NCI-H2081 treated with DMSO at 0.1 percent for 48 hours (cell line): Measurements from ENCODE around the gene EBLN1.

ENCODE experiments used
- DNase-seq: peaks from one replicate; lab custom pipeline; 2025; lab: John Stamatoyannopoulos, UW

EBLN1 gene

GRCh38 chr10:22217842-22218241 lies at the start of gene EBLN1:
Gene EBLN1 (minus strand): TSS chr10:22218015. CDS start chr10:22209983, 8,032 bp downstream.
- no peak for DNase-seq

- no peak for DNase-seq
These were observed 48.2 kb upstream of the EBLN1 start for GRCh38 chr10:22265839-22266537.

GRCh38 chr10:22263106-22263505 lies 45.3 kb upstream of the EBLN1 start:
- DNase-seq = no peak

GRCh38 chr10:22259280-22259679 lies 41.5 kb upstream of the EBLN1 start:
- no peak for DNase-seq

GRCh38 chr10:22258471-22258870 lies 40.7 kb upstream of the EBLN1 start:
- no peak for DNase-seq

GRCh38 chr10:22253580-22253882 lies 35.7 kb upstream of the EBLN1 start:
- no peak for DNase-seq

GRCh38 chr10:22252801-22253579 lies 35.2 kb upstream of the EBLN1 start:
- no peak for DNase-seq

DNA sequence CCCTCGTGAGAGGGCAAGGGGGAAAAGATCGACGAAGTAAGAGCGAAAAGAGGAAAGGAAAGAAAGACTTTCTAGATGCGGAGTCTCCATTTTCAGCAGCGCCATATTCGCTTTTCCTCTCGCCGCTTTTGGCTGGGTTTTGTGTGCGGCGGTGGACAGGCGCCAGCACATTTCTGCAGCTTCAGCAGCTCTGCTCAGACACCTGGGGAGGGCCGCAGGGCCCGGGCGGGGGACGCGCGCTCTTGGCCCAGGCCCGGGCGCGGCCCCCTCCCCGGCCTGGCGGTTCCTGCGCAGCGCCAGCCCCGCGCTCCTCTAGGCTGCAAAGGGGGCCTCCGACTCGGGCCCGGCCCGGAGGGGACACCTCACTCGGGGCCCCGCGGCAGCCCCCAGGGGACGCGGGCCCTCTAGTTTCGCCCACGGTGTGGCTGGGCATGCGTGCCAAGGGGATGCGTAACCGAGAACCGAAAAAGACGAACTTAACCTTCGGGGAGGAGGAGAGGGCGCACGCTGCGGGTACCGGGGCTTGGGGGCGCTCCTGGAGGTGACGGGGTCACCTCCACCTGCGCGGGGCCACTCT lies 34.5 kb upstream of the EBLN1 start:
- no peak for DNase-seq

- DNase-seq = no peak
These were observed 34.0 kb upstream of the EBLN1 start for GRCh38 chr10:22251751-22252223.

DNA sequence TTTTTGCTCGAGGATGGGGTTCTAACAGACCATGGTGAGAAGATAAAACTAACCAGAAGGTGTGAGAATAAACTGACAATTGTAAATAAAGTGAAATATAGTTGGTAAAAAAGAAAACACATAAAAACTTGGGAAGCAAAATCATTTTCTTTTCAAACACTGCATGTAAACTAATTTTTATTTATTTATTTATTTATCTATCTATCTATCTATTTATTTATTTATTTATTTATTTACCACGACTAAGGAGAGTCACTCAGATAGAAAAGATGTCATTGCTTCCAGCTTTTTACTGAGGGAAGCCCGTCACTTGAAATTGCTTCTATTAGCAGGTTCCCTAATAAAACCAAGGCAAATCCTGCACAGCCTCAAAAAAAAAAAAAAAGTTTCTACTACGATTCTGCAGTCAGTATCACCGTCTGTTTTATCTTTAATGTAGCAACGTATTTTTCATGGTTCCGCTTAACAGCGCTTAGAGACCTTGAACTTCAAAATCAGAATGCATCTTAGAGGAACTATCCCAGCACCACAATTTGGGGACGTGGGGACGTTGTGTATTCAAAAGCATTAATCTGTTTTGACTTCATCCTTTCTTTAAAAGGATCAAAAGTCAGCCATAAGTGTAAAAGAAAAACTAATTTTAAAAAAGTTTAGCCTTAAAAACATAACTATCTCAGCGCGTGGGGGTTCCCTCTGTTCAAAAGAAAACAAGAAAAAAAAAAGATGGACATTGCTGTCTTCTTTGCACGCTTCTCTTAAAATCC lies 33.3 kb upstream of the EBLN1 start:
- DNase-seq = no peak

DNA sequence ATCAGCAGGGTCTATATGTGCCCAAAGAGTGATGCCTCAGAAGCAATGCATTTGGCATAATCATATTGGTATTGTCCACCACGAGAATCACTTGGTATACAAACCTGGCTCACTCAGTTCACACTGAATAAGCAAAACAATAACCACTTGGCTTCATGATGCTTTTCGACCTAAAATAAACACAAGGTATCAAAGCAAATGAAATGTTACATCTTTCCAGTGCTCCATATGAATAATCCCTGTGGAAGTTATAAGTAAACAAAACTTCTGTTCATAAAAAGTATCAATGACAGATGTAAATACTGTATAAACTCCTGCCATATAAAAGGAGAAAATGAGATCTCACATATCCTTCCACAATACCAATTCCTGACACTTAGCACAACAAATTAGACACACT lies 29.8 kb upstream of the EBLN1 start:
- DNase-seq = no peak

DNA sequence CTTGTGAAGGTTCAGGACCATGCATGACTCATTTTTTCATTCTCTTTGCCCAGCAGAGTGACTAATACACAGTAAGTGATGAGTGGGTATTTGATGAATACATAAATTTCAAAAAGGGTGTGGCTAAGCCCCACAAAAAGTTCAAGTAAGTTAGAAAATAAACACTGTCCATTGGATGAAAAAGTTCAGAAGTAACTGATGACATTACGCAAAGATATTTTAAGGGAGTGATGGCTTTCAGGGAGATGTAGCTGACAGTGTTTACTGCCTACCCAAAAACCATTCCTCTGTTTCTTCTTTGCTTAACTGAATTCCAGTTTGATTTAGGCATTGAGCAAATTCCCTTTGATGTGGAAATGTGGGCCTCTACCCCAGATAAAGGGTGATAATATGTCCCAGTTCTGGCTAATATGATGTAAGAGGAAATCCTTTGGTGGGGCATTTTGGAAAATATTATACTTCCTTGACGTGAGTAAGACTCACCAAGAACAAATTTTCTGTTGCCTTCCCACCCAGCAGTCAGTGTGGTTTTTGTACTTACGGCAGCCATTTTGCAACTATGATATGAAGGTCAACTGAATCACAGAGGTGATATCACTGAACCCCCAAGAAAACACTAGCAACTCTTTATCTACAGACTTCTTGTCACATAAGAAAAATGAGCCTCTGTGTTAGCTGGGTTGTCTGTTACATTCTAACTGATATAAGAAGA lies 29.0 kb upstream of the EBLN1 start:
- DNase-seq = no peak

- DNase-seq = no peak
These were observed 27.8 kb upstream of the EBLN1 start for GRCh38 chr10:22245567-22245966.

DNA sequence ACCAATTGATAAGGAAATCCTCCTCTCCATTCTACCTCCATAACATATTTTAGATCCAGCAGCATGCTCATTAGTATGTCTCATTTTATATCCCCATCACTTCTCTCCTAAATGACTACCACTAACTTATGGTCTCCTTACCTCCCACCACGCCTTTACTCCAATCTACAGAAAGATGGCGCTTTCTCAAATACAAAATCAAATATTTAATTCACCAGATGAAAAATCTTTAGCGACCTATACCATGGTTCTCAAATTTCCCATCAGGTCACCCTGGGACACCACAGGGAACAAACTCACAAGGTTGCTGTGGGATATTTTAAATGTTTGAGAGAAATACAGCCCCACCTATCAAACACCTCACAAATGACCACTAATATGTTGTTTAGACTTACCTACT lies 27.0 kb upstream of the EBLN1 start:
- no peak for DNase-seq

- no peak for DNase-seq
These were observed 26.2 kb upstream of the EBLN1 start for GRCh38 chr10:22244001-22244400.

DNA sequence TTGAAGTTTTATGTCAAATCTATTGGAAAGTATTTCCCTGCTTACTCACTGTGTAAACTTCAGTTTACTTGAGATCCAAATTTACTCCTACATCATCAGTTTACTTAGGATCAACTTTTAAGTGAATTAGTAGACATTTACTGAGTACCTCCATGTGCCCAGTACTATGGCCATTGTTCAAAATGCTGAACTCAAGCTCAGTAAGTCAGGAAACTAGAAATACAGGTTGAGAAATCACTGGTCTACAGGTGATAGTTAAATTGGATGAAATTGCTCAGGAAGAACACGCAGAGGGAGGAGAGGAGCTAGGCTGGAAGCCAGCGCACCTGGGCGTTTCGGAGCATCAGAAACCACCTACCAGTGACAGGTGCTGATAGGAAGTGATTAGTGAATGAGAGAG lies 25.5 kb upstream of the EBLN1 start:
- DNase-seq = no peak

DNA sequence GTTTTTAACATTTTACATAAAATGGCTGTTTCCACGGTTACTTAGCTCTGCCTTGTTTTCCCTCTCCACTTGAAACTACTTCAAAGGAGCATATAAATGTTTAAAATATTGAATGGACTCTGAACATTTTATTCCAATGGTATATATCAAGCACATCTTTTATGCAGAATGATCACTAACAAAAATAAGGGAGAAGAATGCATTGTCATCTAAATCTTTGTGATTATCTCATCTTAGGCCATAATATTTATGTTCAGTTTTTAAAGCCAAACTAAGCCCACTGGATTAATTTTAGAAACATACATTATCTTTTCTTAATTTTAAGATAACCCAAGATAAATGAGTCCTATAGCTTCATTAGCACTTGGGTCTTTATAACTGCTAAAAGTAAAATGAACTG lies 13.4 kb upstream of the EBLN1 start:
- no peak for DNase-seq

DNA sequence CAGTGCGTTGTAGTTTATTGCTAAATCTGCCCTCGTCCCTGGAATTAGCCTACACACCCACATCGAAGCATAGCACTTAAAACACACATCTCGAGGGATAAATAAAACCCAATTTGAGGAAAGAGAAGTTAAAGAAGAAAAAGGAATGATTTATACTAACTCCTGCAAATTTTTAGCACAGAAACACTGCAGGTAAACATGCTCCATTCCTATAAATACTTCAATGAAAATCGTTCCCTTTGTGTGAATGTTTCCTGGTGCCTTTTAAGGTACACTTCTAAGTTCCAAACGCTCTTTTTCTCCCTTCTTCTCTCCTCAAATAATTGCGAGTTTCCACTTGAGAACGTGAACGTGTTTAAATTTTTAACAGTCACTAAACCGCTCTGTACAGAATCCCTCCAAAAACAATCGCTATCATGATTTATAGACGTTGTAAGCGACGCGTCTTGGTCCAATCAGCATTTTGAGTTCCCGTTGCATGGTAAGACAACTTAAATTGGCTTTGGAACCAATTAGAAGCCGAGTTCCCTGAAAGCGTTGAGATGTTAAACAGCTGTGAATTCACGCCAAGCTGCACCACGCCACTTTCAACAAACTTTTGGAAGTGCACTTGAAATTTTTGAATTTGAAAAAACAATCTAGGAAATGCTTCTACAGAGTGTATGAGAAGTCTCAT lies 12.5 kb upstream of the EBLN1 start:
- DNase-seq = peak; percentile 17

- no peak for DNase-seq
These were observed 12.0 kb upstream of the EBLN1 start for GRCh38 chr10:22229802-22230157.

DNA sequence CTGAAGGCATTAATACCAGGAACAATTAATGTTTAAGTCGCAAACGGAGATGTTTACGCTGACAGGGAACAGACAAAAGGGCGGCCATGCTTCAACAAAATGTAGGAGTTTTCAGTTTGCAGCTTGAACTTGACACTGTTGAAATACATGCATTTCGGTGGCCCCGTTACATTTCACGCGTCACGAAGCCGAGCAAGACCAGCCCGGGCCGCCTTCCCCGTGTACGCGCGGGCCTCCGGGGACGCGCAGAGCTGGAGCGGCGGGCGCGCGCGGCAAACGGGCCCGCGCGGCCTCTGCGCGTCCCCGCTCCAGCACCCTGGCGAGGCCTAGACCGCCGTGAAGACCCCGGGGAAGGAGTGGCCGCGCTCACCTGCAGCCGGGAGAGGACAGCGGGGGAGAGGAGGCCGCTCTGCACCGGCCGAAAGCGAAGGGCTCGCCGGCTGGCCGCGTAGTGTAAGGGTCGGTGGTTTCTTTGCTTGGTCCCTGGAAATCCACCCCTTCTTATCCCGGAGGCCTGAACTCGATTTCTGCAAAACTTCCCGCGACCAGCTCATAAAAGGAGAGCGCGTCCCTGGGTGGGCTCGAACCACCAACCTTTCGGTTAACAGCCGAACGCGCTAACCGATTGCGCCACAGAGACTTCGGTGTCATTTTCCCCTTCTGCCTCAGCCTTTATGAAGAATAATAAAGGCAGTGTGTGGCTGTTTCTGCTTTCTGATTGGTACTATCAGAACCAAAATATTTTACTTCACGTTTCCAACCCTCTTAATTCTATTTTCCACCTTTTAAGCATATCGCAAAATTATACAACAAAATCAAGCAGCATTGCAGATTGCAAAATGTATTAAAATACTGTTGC lies 11.4 kb upstream of the EBLN1 start:
- DNase-seq = peak; percentile 44
